ENCODE results near the gene BCL2L1.

BCL2L1 gene

GRCh38 chr20:31723319-31724078 is 831 bp upstream of the BCL2L1 start:
- DNase-seq (ENCODE audit: low spot score) = peak; percentile 98

GRCh38 chr20:31723069-31723318 is 326 bp upstream of the BCL2L1 start:
- DNase-seq (ENCODE audit: low spot score) = no peak

- no peak for DNase-seq (ENCODE audit: low spot score)
These were observed 1.0 kb downstream of the BCL2L1 start for GRCh38 chr20:31721408-31722256.

- DNase-seq (ENCODE audit: low spot score) = no peak
These were observed 1.9 kb downstream of the BCL2L1 start for GRCh38 chr20:31720486-31721407.

- no peak for DNase-seq (ENCODE audit: low spot score)
These were observed 2.8 kb downstream of the BCL2L1 start for GRCh38 chr20:31719644-31720485.

- DNase-seq (ENCODE audit: low spot score) = no peak
These were observed 3.6 kb downstream of the BCL2L1 start for GRCh38 chr20:31718952-31719643.

GRCh38 chr20:31717478-31718201 is 5.0 kb downstream of the BCL2L1 start:
- no peak for DNase-seq (ENCODE audit: low spot score)

GRCh38 chr20:31716818-31717477 is 5.7 kb downstream of the BCL2L1 start:
- DNase-seq (ENCODE audit: low spot score) = no peak

- DNase-seq (ENCODE audit: low spot score) = no peak
These were observed 6.3 kb downstream of the BCL2L1 start for GRCh38 chr20:31716351-31716750.

GRCh38 chr20:31715766-31716165 is 6.9 kb downstream of the BCL2L1 start:
- DNase-seq (ENCODE audit: low spot score) = no peak

GRCh38 chr20:31713312-31714273 is 9.1 kb downstream of the BCL2L1 start:
- DNase-seq (ENCODE audit: low spot score) = peak; percentile 84

GRCh38 chr20:31712564-31713311 is 9.9 kb downstream of the BCL2L1 start:
- peak; percentile 71 for DNase-seq (ENCODE audit: low spot score)

GRCh38 chr20:31712112-31712553 is 10.5 kb downstream of the BCL2L1 start:
- no peak for DNase-seq (ENCODE audit: low spot score)

GRCh38 chr20:31711179-31712111 is 11.2 kb downstream of the BCL2L1 start:
- DNase-seq (ENCODE audit: low spot score) = no peak

GRCh38 chr20:31710423-31711108 is 12.1 kb downstream of the BCL2L1 start:
- no peak for DNase-seq (ENCODE audit: low spot score)

- DNase-seq (ENCODE audit: low spot score) = no peak
These were observed 12.7 kb downstream of the BCL2L1 start for GRCh38 chr20:31709939-31710338.

Measured in AG08396 (cell line).